Endometrial microvascular endothelial cells (primary cell): ENCODE results near the gene UVSSA. TPM values are rescaled to one million over a fixed set of nuclear protein-coding genes. Genes with fewer than 3 reads are reported as not detected.
"Not testable (repeated sequence)": the region's sequence is repeated elsewhere in the genome, so short reads cannot be mapped to it uniquely, and the experiment has no call there.

Experiments used
- in situ Hi-C: cut with HindIII; loops from 2 replicates; pipeline ENCODE4 v1.10.0; 2017; ENCODE audit warnings: low sequenced_read_pairs, low pct_unique_long_range_greater_than_20kb; ENCODE audit errors: inconsistent ontology term
- total RNA-seq: library from RNA; depleted of rRNA; stranded (reverse); fragments of >200 nt; gene quantifications from one replicate; pipeline ENCODE4 v1.2.3, GENCODE V29; 2015; ENCODE audit errors: inconsistent ontology term

The UVSSA gene
- total RNA-seq, 1 donor from 2014 or later: 7.4 TPM

- in situ Hi-C loops: no loop called here
Observed at GRCh38 chr4:1370321-1371124, 23.5 kb downstream of the UVSSA start.

GRCh38 chr4:1371176-1372165, 24.5 kb downstream of the UVSSA start:
- in situ Hi-C loops: no loop called here

GRCh38 chr4:1372576-1372975, 25.6 kb downstream of the UVSSA start:
- in situ Hi-C loops: not testable (repeated sequence)

- in situ Hi-C loops: no loop called here
Observed at GRCh38 chr4:1373892-1374705, 27.1 kb downstream of the UVSSA start.

- in situ Hi-C loops: no loop called here
Observed at GRCh38 chr4:1374706-1375045, 27.7 kb downstream of the UVSSA start.

GRCh38 chr4:1375051-1375721, 28.2 kb downstream of the UVSSA start:
- in situ Hi-C loops: no loop called here

- in situ Hi-C loops: no loop called here
Observed at GRCh38 chr4:1375761-1376322, 28.8 kb downstream of the UVSSA start.

- in situ Hi-C loops: no loop called here
Observed at GRCh38 chr4:1376391-1376840, 29.4 kb downstream of the UVSSA start.

GRCh38 chr4:1376841-1377605, 30.0 kb downstream of the UVSSA start:
- in situ Hi-C loops: no loop called here

GRCh38 chr4:1377606-1378261, 30.7 kb downstream of the UVSSA start:
- in situ Hi-C loops: no loop called here

- in situ Hi-C loops: no loop called here
Observed at GRCh38 chr4:1378559-1379231, 31.7 kb downstream of the UVSSA start.

- in situ Hi-C loops: no loop called here
Observed at GRCh38 chr4:1379351-1379781, 32.4 kb downstream of the UVSSA start.

GRCh38 chr4:1379801-1380331, 32.9 kb downstream of the UVSSA start:
- in situ Hi-C loops: no loop called here

- in situ Hi-C loops: no loop called here
Observed at GRCh38 chr4:1380368-1381151, 33.6 kb downstream of the UVSSA start.

GRCh38 chr4:1381181-1381621, 34.2 kb downstream of the UVSSA start:
- in situ Hi-C loops: no loop called here
